Measurements from ENCODE around the gene CHEK2. TPM values are rescaled to one million over a fixed set of nuclear protein-coding genes. Genes with fewer than 3 reads are reported as not detected.

Gene CHEK2
- total RNA-seq, 2 donors from 2014 or later: 6.6 to 8.4 TPM

DNA sequence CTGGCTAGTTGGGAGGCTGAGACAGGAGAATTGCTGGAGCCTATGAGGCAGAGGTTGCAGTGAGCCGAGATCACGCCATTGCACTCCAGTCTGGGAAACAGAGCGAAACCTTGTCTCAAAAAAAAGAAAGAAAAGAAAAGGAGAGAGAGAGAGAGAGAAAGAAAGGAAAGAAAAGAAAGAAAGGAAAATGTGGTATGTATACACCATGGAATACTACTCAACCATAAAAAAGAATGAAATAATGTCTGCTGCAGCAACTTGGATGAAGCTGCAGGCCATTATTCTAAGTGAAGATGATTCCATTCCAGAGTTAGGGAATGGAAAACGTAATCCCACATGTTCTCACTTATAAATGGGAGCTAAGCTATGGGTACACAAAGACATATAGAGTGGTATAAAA, 92.8 kb downstream of the CHEK2 start:
- no peak for DNase-seq (ENCODE audit: low spot score)
- intact Hi-C loops (cut with DNase I): no loop called here

DNA sequence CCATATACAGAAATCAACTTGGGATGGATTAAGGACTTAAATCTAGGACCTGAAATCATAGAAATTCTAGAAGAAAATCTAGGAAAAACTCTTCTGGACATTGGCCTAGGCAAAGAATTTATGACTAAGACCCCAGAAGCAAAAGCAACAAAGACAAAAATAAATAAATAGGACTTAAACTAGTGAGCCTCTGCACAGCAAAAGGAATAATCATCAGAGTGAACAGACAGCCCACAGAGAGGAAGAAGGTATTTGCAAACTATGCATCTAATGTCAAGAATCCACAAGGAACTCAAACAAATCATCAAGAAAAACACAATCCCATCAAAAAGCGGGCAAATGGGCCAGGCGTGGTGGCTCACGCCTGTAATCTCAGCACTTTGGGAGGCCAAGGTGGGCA, 94.4 kb downstream of the CHEK2 start:
- intact Hi-C loops (cut with DNase I): no loop called here
- no peak for DNase-seq (ENCODE audit: low spot score)

DNA sequence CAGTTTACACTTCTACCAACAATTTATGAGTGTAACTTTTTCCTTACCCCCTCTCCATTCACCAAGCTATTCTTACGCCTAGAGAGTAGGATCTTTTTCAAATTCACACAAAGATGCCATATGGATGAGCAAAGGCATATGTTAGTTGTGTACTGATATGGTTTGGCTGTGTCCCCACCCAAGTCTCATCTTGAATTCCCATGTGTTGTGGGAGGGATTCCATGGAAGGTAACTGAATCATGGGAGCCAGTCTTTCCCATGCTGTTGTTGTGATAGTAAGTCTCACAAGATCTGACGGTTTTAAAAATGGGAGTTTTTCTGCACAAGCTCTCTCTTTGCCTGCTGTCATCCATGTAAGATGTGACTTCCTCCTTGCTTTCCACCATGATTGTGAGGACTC, 102.3 kb downstream of the CHEK2 start:
- no peak for DNase-seq (ENCODE audit: low spot score)
- intact Hi-C loops (cut with DNase I): no loop called here

Other genes with a start within 250 kb of the CHEK2 start
- gene TTC28, start 62.0 kb downstream of the CHEK2 start, total RNA-seq: 10 to 100 TPM; 36.6 to 51.2 TPM
- 10 to 100 TPM in 1 of 2 donors, 1 to 10 TPM in 1; 9.7 to 10.6 TPM for gene HSCB, start 219 bp upstream of the CHEK2 start, total RNA-seq
- 10 to 100 TPM; 12.0 to 19.6 TPM for gene CCDC117, start 30.9 kb upstream of the CHEK2 start, total RNA-seq
- 100 to 1,000 TPM; 113 to 124 TPM for gene XBP1, start 58.7 kb upstream of the CHEK2 start, total RNA-seq
- gene ZNRF3, start 141.8 kb upstream of the CHEK2 start, total RNA-seq: 1 to 10 TPM; 7.5 to 8.5 TPM